ENCODE measurements around the gene SNX14.
"Not testable (repeated sequence)": the region's sequence is repeated elsewhere in the genome, so short reads cannot be mapped to it uniquely, and the experiment has no call there.

The SNX14 gene

GRCh38 chr6:85580118-85580877 lies 13.4 kb downstream of the SNX14 start:
- H3K9ac ChIP-seq (ENCODE audit: low read depth, low read length), result peak overlapping the region; percentile 24
- peaks cover 12% of the 10 kb centered on the region for H3K4me1 ChIP-seq (ENCODE audit: control insufficient read depth, insufficient read depth, low read length)
- H3K36me3 ChIP-seq (ENCODE audit: control insufficient read depth, insufficient read depth, low read length), result no peaks in the 10 kb centered on the region

GRCh38 chr6:85579581-85579980 lies 14.1 kb downstream of the SNX14 start:
- peaks cover 12% of the 10 kb centered on the region for H3K4me1 ChIP-seq (ENCODE audit: control insufficient read depth, insufficient read depth, low read length)
- H3K9ac ChIP-seq (ENCODE audit: low read depth, low read length), result no peak overlapping the region
- no peaks in the 10 kb centered on the region for H3K27me3 ChIP-seq (ENCODE audit: control insufficient read depth, insufficient read depth, low read length)
- no peaks in the 10 kb centered on the region for H3K9me3 ChIP-seq (ENCODE audit: control insufficient read depth, insufficient read depth, low read length)
- H3K4me3 ChIP-seq (ENCODE audit: low read depth, low read length), result no peak overlapping the region
- H3K36me3 ChIP-seq (ENCODE audit: control insufficient read depth, insufficient read depth, low read length), result no peaks in the 10 kb centered on the region

More at GRCh38 chr6:85580118-85580877, 13.4 kb downstream of the SNX14 start:
- H3K27me3 ChIP-seq (ENCODE audit: control insufficient read depth, insufficient read depth, low read length), result no peaks in the 10 kb centered on the region
- H3K9me3 ChIP-seq (ENCODE audit: control insufficient read depth, insufficient read depth, low read length), result no peaks in the 10 kb centered on the region
- no peak overlapping the region for H3K4me3 ChIP-seq (ENCODE audit: low read depth, low read length)

- Histone ChIP-seq H3K9me3 (ENCODE audit: control insufficient read depth, insufficient read depth, low read length) (no peaks in the 10 kb centered on the region), H3K4me1 (ENCODE audit: control insufficient read depth, insufficient read depth, low read length) (peaks cover 12% of the 10 kb centered on the region), H3K4me3 (ENCODE audit: low read depth, low read length) (no peak overlapping the region), H3K27me3 (ENCODE audit: control insufficient read depth, insufficient read depth, low read length) (no peaks in the 10 kb centered on the region), H3K36me3 (ENCODE audit: control insufficient read depth, insufficient read depth, low read length) (no peaks in the 10 kb centered on the region), H3K9ac (ENCODE audit: low read depth, low read length) (no peak overlapping the region)
Observed at GRCh38 chr6:85576476-85576875, 17.2 kb downstream of the SNX14 start.

GRCh38 chr6:85574932-85575598 lies 18.6 kb downstream of the SNX14 start:
- no peaks in the 10 kb centered on the region for H3K36me3 ChIP-seq (ENCODE audit: control insufficient read depth, insufficient read depth, low read length)
- no peaks in the 10 kb centered on the region for H3K27me3 ChIP-seq (ENCODE audit: control insufficient read depth, insufficient read depth, low read length)
- H3K4me3 ChIP-seq (ENCODE audit: low read depth, low read length), result no peak overlapping the region
- no peak overlapping the region for H3K9ac ChIP-seq (ENCODE audit: low read depth, low read length)
- no peaks in the 10 kb centered on the region for H3K4me1 ChIP-seq (ENCODE audit: control insufficient read depth, insufficient read depth, low read length)
- no peaks in the 10 kb centered on the region for H3K9me3 ChIP-seq (ENCODE audit: control insufficient read depth, insufficient read depth, low read length)

- no peaks in the 10 kb centered on the region for H3K36me3 ChIP-seq (ENCODE audit: control insufficient read depth, insufficient read depth, low read length)
- peak overlapping the region; percentile 16 for H3K9ac ChIP-seq (ENCODE audit: low read depth, low read length)
- no peaks in the 10 kb centered on the region for H3K9me3 ChIP-seq (ENCODE audit: control insufficient read depth, insufficient read depth, low read length)
- H3K4me1 ChIP-seq (ENCODE audit: control insufficient read depth, insufficient read depth, low read length), result no peaks in the 10 kb centered on the region
- no peaks in the 10 kb centered on the region for H3K27me3 ChIP-seq (ENCODE audit: control insufficient read depth, insufficient read depth, low read length)
- H3K4me3 ChIP-seq (ENCODE audit: low read depth, low read length), result no peak overlapping the region
Observed at GRCh38 chr6:85569323-85569722, 24.3 kb downstream of the SNX14 start.

GRCh38 chr6:85568411-85568810 lies 25.2 kb downstream of the SNX14 start:
- H3K4me1 ChIP-seq (ENCODE audit: control insufficient read depth, insufficient read depth, low read length), result no peaks in the 10 kb centered on the region
- H3K4me3 ChIP-seq (ENCODE audit: low read depth, low read length), result no peak overlapping the region
- H3K36me3 ChIP-seq (ENCODE audit: control insufficient read depth, insufficient read depth, low read length), result no peaks in the 10 kb centered on the region
- H3K9me3 ChIP-seq (ENCODE audit: control insufficient read depth, insufficient read depth, low read length), result no peaks in the 10 kb centered on the region
- no peaks in the 10 kb centered on the region for H3K27me3 ChIP-seq (ENCODE audit: control insufficient read depth, insufficient read depth, low read length)
- no peak overlapping the region for H3K9ac ChIP-seq (ENCODE audit: low read depth, low read length)

- H3K36me3 ChIP-seq (ENCODE audit: control insufficient read depth, insufficient read depth, low read length), result no peaks in the 10 kb centered on the region
- H3K27me3 ChIP-seq (ENCODE audit: control insufficient read depth, insufficient read depth, low read length), result no peaks in the 10 kb centered on the region
- H3K9ac ChIP-seq (ENCODE audit: low read depth, low read length), result no peak overlapping the region
Observed at GRCh38 chr6:85565736-85566135, 27.9 kb downstream of the SNX14 start.

GRCh38 chr6:85564223-85564622 lies 29.4 kb downstream of the SNX14 start:
- not testable (repeated sequence) for H3K27me3 ChIP-seq (ENCODE audit: control insufficient read depth, insufficient read depth, low read length); H3K36me3 ChIP-seq (ENCODE audit: control insufficient read depth, insufficient read depth, low read length); H3K9ac ChIP-seq (ENCODE audit: low read depth, low read length); H3K4me3 ChIP-seq (ENCODE audit: low read depth, low read length); H3K9me3 ChIP-seq (ENCODE audit: control insufficient read depth, insufficient read depth, low read length); H3K4me1 ChIP-seq (ENCODE audit: control insufficient read depth, insufficient read depth, low read length)

More at GRCh38 chr6:85565736-85566135, 27.9 kb downstream of the SNX14 start:
- H3K4me1 ChIP-seq (ENCODE audit: control insufficient read depth, insufficient read depth, low read length), result no peaks in the 10 kb centered on the region
- no peaks in the 10 kb centered on the region for H3K9me3 ChIP-seq (ENCODE audit: control insufficient read depth, insufficient read depth, low read length)
- H3K4me3 ChIP-seq (ENCODE audit: low read depth, low read length), result no peak overlapping the region

- no peaks in the 10 kb centered on the region for H3K4me1 ChIP-seq (ENCODE audit: control insufficient read depth, insufficient read depth, low read length)
- no peak overlapping the region for H3K4me3 ChIP-seq (ENCODE audit: low read depth, low read length)
- no peak overlapping the region for H3K9ac ChIP-seq (ENCODE audit: low read depth, low read length)
- H3K9me3 ChIP-seq (ENCODE audit: control insufficient read depth, insufficient read depth, low read length), result no peaks in the 10 kb centered on the region
- no peaks in the 10 kb centered on the region for H3K27me3 ChIP-seq (ENCODE audit: control insufficient read depth, insufficient read depth, low read length)
- H3K36me3 ChIP-seq (ENCODE audit: control insufficient read depth, insufficient read depth, low read length), result no peaks in the 10 kb centered on the region
Observed at GRCh38 chr6:85561750-85562357, 31.8 kb downstream of the SNX14 start.

- no peaks in the 10 kb centered on the region for H3K9me3 ChIP-seq (ENCODE audit: control insufficient read depth, insufficient read depth, low read length)
- H3K36me3 ChIP-seq (ENCODE audit: control insufficient read depth, insufficient read depth, low read length), result no peaks in the 10 kb centered on the region
- no peak overlapping the region for H3K4me3 ChIP-seq (ENCODE audit: low read depth, low read length)
- no peaks in the 10 kb centered on the region for H3K27me3 ChIP-seq (ENCODE audit: control insufficient read depth, insufficient read depth, low read length)
- H3K9ac ChIP-seq (ENCODE audit: low read depth, low read length), result no peak overlapping the region
- peaks cover 5% of the 10 kb centered on the region for H3K4me1 ChIP-seq (ENCODE audit: control insufficient read depth, insufficient read depth, low read length)
Observed at GRCh38 chr6:85556992-85557668, 36.5 kb downstream of the SNX14 start.

GRCh38 chr6:85552652-85553051 lies 41.0 kb downstream of the SNX14 start:
- no peaks in the 10 kb centered on the region for H3K9me3 ChIP-seq (ENCODE audit: control insufficient read depth, insufficient read depth, low read length)
- no peak overlapping the region for H3K9ac ChIP-seq (ENCODE audit: low read depth, low read length)
- peaks cover 5% of the 10 kb centered on the region for H3K4me1 ChIP-seq (ENCODE audit: control insufficient read depth, insufficient read depth, low read length)
- H3K36me3 ChIP-seq (ENCODE audit: control insufficient read depth, insufficient read depth, low read length), result no peaks in the 10 kb centered on the region
- no peak overlapping the region for H3K4me3 ChIP-seq (ENCODE audit: low read depth, low read length)
- H3K27me3 ChIP-seq (ENCODE audit: control insufficient read depth, insufficient read depth, low read length), result no peaks in the 10 kb centered on the region
